IPS-NIHi7 (cell line): ENCODE measurements around the gene LRSAM1.
"Not testable (repeated sequence)": the region's sequence is repeated elsewhere in the genome, so short reads cannot be mapped to it uniquely, and the experiment has no call there.

Experiments
- DNase-seq: peaks from one replicate; pipeline ENCODE4 v3.0.0; 2012; ENCODE audit warnings: mixed read lengths; ENCODE audit errors: extremely low spot score

Gene LRSAM1

DNA sequence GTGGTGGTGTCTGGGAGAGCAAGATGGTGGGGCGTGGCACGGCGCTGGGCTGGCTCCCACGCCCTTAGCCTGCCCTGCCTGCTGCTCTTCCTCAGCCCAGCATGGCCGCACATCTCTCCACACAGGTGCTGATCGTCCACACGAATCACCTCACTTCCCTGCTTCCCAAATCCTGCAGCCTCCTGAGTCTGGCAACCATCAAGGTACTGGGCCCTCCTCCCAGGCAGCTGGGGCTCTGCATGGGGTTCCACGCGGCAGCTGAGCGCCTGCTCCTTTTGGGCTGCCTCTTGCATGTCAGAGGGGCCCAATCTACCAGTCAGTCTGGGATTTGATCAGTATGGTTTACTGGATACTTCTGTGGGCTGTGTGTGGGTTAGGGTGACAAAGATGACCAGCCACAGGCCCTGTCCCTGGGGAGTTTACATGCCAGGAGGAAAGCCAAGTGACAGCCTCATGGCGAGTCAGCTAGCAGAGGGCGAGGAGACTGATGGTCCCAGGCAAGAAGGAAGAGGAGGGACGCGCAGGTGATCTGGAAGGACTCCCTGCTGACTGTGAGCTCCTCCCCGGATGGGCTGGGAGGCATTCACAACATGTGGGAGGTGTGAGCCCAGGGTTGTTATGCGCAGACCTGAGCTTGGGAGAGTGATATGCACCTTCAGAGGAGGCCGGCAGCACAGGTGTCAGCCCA, 6.0 kb downstream of the LRSAM1 start:
- DNase-seq: peak; percentile 58

DNA sequence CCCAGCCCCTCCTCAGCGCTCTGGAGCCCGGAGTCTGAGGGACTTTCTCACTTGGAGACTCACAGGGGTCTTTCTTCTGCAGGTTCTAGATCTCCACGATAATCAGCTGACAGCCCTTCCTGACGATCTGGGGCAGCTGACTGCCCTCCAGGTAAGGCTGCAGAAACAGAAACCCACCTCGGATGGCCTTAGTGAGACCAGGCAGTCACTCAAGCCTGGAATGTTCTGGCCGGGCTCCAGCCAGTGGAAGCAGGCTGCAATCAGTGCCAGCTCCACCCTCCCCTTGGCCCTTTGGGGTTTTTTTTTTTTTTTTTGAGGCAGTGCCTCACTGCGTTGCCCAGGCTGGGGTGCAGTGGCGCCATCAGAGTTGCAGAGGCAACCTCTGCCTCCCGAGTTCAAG, 7.6 kb downstream of the LRSAM1 start:
- no peak for DNase-seq

- no peak for DNase-seq
Measured at GRCh38 chr9:127463382-127463781, 12.1 kb downstream of the LRSAM1 start.

- no peak for DNase-seq
Measured at GRCh38 chr9:127463911-127464310, 12.6 kb downstream of the LRSAM1 start.

DNA sequence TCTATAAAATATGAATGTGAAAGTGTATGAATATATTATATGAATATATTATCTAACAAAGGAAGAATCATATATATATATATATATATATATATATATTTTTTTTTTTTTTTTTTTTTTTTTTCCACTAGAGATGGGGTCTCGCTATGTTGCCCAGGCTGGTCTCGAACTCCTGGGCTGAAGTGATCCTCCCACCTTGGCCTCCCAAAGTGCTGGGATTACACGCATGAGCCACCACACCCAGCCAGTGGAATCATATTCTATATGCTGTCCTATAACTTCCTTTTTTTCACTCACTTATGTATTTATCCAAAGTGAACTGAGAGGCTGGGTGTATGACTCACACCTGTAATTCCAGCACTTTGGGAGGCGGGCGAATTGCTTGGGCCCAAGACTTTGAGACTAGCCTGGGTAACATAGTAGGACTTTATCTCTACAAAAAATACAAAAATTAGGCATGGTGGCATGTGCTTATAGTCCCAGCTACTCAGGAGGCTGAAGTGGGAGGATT, 15.2 kb downstream of the LRSAM1 start:
- DNase-seq: not testable (repeated sequence)

DNA sequence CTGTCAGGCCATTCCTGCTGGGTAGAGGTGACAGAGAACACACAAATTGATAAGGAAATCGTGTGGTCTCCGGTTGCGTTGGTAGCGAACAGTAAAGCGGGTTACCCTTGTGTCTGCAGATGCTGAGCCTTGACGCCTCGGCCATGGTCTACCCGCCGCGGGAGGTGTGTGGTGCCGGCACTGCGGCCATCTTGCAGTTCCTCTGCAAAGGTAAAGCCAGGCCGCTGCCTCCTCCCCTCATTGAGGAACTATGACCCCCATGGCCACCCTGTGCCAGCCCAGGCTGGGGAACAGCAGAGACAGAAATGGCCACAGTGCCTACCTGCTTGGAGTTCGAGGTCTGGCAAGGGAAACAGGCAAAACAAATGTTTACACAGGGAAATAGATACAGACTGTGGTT, 16.3 kb downstream of the LRSAM1 start:
- DNase-seq: no peak

DNA sequence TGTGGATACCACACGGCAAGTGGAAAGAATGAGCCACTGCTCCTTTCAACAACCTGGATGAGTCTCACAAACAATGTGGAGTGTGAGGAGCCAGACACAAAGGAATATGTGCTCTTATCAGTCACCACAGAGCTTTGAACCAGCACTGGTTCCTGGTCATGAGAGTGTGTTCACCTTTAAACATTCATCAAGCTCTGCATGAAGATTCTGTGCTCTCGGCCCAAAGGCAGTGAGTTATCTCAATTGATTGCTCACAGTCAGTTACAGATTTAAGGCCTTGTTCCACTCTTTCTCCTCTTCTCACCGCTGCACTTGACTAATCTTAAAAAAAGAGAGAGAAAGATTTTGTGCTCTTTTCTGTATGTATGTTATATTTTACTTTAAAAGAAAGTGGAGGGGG, 19.4 kb downstream of the LRSAM1 start:
- DNase-seq: no peak

GRCh38 chr9:127473501-127473900, 22.2 kb downstream of the LRSAM1 start:
- DNase-seq: no peak

DNA sequence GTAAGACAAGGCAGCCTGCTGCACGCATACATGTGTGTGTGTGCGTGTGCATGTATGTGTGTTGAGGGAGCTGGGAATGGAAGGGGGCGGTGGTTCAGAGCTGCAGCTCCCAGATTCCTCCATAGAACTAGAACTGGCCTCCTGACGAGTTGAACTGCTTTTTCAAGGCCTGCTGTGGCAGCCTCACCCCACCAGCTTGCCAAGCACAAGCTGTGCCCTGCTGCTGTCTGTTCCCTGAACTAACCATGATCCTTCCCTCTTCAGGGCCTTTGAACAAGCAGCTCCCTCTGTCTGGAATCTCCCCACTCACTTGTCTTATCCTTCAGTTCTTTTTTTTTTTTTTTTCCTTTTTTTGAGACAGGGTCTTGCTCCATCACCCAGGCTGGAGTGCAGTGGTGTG, 22.6 kb downstream of the LRSAM1 start:
- no peak for DNase-seq

DNA sequence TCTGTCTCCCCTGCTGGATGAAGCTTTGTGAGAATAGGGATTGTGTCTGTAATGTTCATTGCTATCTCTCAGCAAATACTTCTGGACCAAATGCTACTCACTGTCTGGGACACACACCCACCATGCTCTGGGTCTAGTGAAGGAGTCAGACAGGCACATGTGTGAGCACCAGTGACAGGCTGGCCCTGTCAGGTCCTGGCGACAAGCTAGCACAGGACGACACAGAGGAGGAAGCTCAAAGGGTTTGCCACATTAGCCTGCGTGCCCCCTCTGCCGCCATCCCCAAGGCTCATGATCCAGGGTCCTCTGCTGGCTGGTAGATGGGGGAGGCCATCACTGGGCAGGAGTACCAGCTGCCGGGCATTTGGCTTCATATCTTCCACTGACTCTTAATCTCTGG, 23.3 kb downstream of the LRSAM1 start:
- no peak for DNase-seq

DNA sequence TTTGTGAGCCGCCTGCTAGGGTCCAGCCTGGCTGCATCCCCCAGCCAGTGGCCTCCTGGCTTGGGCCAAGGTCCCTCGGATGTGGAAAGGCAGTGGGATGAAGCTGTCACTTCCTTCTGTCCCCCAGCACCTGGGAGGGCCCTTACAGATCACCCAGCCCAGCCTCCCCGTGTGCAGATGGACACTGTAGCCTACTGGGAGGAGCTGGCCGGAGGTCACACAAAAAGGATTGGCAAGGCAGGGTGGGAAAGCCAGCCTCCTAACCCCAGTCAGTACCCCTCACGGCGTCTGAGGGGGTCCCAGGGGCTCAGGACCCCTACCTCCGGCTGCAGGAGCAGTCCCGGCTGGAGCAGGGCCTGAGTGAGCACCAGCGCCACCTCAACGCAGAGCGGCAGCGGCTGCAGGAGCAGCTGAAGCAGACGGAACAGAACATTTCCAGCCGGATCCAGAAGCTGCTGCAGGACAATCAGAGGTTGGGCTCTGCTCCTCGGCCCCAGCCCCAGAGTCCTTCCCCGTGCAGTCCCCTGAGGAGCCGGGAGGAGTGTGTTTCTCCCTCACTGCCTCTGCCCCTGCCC, 28.3 kb downstream of the LRSAM1 start:
- no peak for DNase-seq

DNA sequence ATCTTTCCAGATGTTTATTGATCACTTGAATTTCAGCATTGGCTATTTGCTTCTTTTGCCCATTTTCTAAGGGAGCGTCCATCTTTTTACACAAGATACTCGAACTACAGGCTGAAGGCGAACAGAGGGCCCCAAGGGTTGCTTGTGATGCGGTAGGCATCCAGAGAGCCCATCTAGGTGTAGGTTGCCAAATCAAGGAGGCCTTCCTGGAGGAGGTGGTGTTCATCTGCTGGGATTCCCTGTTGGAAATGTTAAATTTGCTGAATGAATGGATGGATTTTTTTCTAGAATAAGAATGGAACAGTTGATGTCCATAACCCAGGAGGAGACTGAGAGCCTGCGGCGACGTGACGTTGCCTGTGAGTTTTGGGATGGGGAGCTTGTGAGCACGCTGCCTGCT, 31.4 kb downstream of the LRSAM1 start:
- DNase-seq: no peak

DNA sequence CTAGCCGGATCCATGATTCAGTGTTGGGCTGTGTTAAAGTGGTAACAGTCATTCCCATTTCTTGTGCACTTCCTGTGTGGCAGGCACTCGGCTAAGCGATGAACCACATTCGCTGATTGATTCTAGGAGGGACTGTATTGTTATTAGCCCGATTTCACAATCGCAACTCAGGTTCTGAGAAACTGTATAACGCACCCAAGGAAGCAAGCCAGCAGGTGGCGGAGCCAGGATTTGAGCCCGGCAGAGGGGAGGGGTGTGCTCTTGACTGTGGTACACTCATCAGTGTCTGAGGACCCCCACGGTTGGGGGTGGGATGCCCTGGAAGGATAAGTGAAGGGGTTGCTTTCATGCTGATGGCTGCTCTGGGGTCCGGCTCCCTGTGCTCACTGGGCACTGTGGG, 34.7 kb downstream of the LRSAM1 start:
- DNase-seq: no peak

DNA sequence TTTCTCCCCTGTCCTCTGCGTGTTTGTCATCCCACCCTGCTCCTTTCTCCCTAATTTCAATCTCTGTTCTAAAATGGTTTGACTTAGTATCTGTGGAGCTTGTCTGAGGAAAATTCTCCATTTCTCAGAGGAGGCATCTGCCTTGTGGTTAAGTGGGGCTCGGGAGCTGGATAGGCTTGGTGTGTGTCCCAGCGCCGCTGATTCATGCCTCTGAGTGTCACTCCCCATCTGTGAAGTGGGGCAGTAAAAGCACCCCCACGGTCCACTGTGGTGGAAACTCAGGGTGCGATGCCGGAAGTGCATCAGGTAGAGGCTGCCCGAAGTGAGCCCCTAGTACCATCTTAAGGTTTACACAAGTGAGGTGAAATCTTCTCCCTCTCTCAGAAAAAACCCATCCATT, 37.6 kb downstream of the LRSAM1 start:
- no peak for DNase-seq

DNA sequence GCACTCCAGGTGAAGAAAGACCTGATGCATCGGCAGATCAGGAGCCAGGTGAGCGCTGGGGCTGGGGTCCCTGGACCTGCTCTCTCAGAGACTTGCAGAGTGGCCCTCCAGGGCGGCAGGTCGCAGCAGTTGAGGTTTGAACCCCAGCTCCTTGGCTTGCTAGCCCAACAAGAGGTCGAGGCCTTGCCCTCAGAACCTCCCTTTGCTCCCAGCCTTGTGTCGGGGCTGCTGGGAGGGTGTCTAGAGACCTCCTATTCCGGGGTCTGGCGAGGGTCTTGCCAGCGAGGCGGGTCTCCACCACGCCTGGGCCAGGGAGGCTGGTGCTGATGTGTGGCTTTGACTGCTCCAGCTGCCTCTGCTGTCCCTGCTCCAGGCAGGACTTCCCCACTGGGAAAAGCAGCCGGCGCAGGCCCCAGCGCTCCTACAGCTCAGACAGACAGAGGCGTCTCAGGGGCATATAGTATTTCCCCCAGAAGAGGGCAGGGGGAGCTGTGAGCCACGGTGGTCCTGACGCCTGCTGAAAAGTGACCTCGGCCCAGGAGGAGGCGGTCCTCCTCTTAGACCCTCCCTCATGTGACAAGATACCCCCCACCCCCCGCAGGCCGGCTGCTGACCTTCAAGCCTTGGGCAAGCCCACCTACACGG, 38.3 kb downstream of the LRSAM1 start:
- DNase-seq: peak; percentile 90

GRCh38 chr9:127490535-127491230, 39.4 kb downstream of the LRSAM1 start:
- no peak for DNase-seq

DNA sequence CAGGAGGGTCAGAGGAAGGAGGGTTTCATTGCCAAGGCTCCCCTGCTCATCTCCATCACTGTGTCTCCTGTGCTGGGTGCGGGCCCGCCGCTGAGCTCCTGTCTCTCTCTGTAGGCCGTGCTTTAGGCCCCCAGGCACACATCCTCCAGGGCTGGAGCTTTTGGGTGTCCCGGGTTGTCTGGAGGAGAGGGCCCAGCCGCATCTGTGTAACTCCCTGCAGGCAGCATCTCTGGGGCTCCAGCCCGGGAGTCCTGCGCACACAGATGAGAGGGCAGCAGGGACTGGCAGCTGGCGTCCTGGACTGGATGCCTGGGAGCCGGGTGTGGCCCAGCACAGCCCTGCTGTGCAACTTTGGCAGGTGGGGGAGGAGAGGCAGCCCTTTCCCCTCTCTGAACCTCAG, 40.2 kb downstream of the LRSAM1 start:
- DNase-seq: no peak

DNA sequence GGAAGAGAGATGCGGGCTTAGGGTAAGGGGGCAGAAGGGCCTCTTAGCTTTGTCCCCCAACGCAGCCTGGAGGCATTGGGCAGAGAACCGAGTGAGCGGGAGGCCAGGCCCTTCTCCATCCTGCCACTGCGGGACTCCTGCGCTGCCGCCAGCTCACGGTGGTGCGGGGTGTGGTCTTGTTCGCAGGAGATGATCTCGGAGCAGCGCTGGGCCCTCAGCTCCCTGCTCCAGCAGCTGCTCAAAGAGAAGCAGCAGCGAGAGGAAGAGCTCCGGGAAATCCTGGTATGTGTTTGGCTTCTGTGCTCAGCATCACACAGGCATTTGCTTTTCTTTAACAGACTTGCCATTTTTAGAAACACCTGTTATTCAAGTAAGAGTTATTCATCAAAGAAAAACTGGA, 41.3 kb downstream of the LRSAM1 start:
- no peak for DNase-seq

- DNase-seq: no peak
Measured at GRCh38 chr9:127493592-127494303, 42.4 kb downstream of the LRSAM1 start.

GRCh38 chr9:127494304-127494702, 43.0 kb downstream of the LRSAM1 start:
- no peak for DNase-seq

DNA sequence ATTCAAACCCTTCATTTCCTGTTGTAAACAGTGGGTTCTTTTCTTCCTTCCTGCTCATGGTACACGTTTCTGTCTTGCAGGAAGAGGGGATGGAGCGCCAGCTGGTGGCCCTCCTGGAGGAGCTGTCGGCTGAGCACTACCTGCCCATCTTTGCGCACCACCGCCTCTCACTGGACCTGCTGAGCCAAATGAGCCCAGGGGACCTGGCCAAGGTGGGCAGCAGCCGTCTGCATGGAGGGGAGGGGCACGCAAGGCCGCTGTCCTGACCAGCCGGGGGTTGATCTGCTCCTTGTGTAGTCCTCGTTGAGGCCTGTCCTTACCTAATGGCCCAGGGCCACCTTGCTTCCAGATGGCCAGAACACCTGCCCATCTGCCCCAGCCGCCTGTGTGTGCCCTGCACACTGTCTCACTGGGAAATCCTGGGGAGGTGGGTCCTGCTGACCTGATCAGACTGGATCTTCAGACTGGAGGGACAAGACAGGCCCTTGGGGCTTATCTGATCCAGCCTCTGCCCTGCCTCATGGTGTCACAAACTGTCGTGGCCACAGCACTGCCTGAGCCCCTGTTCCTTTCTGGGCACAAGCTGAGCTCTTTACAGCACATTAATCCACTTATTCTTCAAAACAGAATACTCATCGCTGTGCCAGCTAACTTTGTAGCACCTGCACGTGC, 44.7 kb downstream of the LRSAM1 start:
- DNase-seq: no peak
